Measurements from ENCODE around the gene TOR1AIP2.

TOR1AIP2 gene

GRCh38 chr1:179828554-179829110, 49.0 kb downstream of the TOR1AIP2 start:
- H3K4me3 ChIP-seq (ENCODE audit: low read depth, low read length) = no peak overlapping the region
- no peak for TF ChIP-seq CTCF (IDR thresholded peaks at IDR 0.05; ENCODE audit: low read depth, low read length)
- no peak for DNase-seq (ENCODE audit: low read depth)

GRCh38 chr1:179826626-179827280, 50.9 kb downstream of the TOR1AIP2 start:
- TF ChIP-seq MAX (IDR thresholded peaks at IDR 0.05; ENCODE audit: low read depth, low read length) (no peak), CTCF (IDR thresholded peaks at IDR 0.05; ENCODE audit: low read depth, low read length) (no peak), MYC (IDR thresholded peaks at IDR 0.05; ENCODE audit: low read depth, low read length) (no peak), POLR2A (IDR thresholded peaks at IDR 0.05; ENCODE audit: extremely low read depth, insufficient read length) (no peak)
- H3K4me3 ChIP-seq (ENCODE audit: low read depth, low read length) = no peak overlapping the region

GRCh38 chr1:179825798-179826460, 51.7 kb downstream of the TOR1AIP2 start:
- H3K4me3 ChIP-seq (ENCODE audit: low read depth, low read length) = no peak overlapping the region
- no peak for DNase-seq (ENCODE audit: low read depth)
- no peak for TF ChIP-seq MYC (IDR thresholded peaks at IDR 0.05; ENCODE audit: low read depth, low read length)
- no peak for TF ChIP-seq CTCF (IDR thresholded peaks at IDR 0.05; ENCODE audit: low read depth, low read length)
- no peak for TF ChIP-seq MAX (IDR thresholded peaks at IDR 0.05; ENCODE audit: low read depth, low read length)
- no peak for TF ChIP-seq POLR2A (IDR thresholded peaks at IDR 0.05; ENCODE audit: extremely low read depth, insufficient read length)

More at GRCh38 chr1:179826626-179827280, 50.9 kb downstream of the TOR1AIP2 start:
- DNase-seq (ENCODE audit: low read depth) = no peak

DNA sequence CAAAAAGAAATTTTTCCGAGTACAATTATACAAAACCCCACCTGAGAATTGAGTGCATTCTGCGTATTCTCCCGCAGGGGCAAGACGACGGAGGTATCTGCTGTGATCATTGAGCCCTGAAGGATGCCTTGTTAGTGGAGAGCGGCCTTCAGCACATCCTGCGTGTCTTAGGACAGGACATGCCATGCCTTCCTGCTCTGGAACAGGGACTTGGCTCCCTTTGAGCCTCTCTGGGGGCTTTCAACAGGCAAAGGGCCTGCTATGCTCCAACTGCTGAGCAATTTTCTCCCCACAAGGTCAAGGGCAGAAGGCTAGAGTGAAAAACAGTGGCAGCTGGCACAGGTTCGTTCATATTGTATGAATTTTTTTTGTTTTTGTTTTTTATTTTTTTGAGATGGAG, 52.4 kb downstream of the TOR1AIP2 start:
- TF ChIP-seq MAX (IDR thresholded peaks at IDR 0.05; ENCODE audit: low read depth, low read length) (no peak), CTCF (IDR thresholded peaks at IDR 0.05; ENCODE audit: low read depth, low read length) (no peak), MYC (IDR thresholded peaks at IDR 0.05; ENCODE audit: low read depth, low read length) (no peak), POLR2A (IDR thresholded peaks at IDR 0.05; ENCODE audit: extremely low read depth, insufficient read length) (no peak)
- no peak overlapping the region for H3K4me3 ChIP-seq (ENCODE audit: low read depth, low read length)
- no peak for DNase-seq (ENCODE audit: low read depth)

- DNase-seq (ENCODE audit: low read depth) = peak; percentile 90
- H3K4me3 ChIP-seq (ENCODE audit: low read depth, low read length) = no peak overlapping the region
- no peak for TF ChIP-seq CTCF (IDR thresholded peaks at IDR 0.05; ENCODE audit: low read depth, low read length)
- TF ChIP-seq MYC (IDR thresholded peaks at IDR 0.05; ENCODE audit: low read depth, low read length) = peak; percentile 57; the same call in 1 of the 2 replicates
- no peak for TF ChIP-seq POLR2A (IDR thresholded peaks at IDR 0.05; ENCODE audit: extremely low read depth, insufficient read length)
- TF ChIP-seq MAX (IDR thresholded peaks at IDR 0.05; ENCODE audit: low read depth, low read length) = peak; percentile 44
Measured at GRCh38 chr1:179824265-179824664, 53.3 kb downstream of the TOR1AIP2 start.
